H54 (cell line): ENCODE measurements around the gene CCPG1.

ENCODE experiments used
- DNase-seq: peaks from one replicate; pipeline ENCODE4 v3.0.0; 2011; ENCODE audit warnings: low spot score, mixed read lengths; ENCODE audit not compliant: insufficient read length
- FAIRE-seq: peaks from 3 replicates; lab custom pipeline; 2011; peaks lifted over from hg19 to GRCh38; lab: Jason Lieb, UNC
- POLR2A ChIP-seq: IDR thresholded peaks from 2 replicates; pipeline ENCODE4 v1.6.1; 2011; ENCODE audit warnings: low read depth, mild to moderate bottlenecking, low read length

Gene CCPG1

DNA sequence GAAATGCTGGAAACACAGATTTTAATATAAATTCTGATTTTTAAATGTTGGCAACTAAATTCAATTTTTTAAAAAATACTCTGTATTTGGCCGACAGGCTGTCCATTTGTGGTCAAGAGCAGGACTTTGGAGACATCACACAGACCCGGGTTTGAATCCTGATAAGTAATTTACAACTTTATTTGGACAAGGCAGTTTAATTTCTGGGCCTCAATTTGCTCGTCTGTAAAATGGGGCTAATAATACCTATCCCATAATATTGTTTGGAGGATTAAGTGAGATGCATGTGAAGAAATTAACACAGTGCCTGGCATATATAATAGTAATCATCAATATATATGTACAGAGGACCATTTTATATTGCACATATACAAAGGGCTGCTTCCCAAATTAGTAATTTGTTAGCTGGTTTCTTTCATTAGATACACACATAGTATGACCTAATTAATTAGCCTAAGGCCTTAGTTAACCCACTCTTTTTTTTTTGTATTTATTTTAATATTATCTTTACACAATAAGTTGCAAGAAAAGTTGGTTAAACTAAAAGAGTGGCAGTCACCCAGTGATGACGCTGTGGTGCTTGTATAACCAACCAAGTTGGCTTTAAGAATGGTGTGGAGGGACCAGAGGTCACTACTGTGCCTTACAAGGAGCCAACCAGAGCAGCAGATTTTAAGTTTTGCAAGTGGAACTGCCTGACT is 88.5 kb downstream of the CCPG1 start:
- FAIRE-seq = no peak
- no peak for DNase-seq
- TF ChIP-seq POLR2A = no peak

DNA sequence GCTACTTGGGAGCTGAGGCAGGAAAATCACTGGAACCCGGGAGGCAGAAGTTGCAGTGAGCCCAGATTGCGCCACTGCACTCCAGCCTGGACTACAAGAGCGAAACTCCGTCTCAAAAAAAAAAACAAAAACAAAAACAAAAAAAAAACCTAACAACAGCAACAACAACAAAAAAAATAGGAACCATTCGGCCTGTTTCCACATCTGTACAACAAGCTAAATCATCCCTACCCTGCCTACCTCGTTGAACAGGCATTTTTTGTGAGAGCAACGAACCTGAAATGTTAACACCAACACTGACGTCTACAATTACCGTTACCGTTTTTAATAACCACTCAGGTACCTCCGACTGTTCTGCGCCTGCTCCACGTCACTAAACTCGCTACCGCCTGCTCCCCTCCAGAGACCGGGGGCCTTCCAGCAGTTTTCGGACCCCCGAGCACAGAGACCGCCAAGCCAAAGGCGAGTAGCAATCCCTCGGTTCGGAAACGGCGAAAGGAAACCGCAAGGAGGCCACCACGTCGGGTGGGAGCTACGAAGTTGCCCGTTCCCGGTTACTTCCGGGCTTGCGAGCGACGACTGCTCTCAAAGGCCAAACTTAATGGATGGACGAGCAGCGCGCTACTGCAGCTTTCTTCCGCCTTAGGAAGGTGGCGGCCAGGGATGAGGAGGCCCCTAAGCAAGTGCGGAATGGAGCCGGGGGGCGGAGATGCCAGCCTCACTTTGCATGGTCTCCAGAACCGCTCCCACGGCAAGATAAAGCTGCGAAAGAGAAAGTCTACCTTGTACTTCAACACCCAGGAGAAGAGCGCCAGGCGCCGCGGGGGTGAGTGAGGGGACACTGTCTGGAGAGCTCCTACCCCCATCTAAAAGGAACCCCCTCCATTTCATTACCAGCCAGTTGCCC is 89.3 kb downstream of the CCPG1 start, which contains the start of the genes PIGB and PIGBOS1:
Gene PIGB, plus strand, starts transcription at position 635 of the 907 bp plus-strand sequence. Its CDS starts 29 bp downstream, at position 664.
Gene PIGBOS1, minus strand, starts transcription at position 536 of the 907 bp plus-strand sequence. CDS start 1,331 bp downstream, outside the sequence.
- TF ChIP-seq POLR2A = peak; percentile 62; the same call in 1 of the 2 replicates
- DNase-seq (peak; percentile 57), FAIRE-seq (no peak)
